ENCODE measurements around the gene CREB5.

The CREB5 gene

DNA sequence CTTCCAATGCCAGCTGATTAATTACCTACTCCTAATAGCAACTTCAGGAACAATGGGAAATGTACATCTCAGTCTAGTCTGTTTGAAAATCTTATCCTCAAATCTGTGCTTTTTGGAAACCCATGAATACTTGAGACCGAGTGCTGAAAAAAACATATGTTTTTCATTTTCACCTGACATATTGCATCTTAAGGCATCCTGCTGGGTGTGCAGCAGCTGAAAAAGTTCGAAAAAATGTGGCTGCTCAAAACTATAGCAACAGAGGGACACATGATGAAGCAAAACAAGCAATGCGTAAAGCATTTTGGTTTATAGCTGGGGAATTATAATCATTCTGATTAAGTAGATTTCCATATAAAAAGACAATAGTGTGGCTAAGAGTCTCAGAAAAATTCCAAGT lies 218.0 kb downstream of the CREB5 start:
- no peaks in the 10 kb centered on the region for H3K27me3 Mint-ChIP-seq (ENCODE audit: low read depth)
- no peaks in the 10 kb centered on the region for H3K9me3 Mint-ChIP-seq
- H3K36me3 Mint-ChIP-seq (ENCODE audit: low read depth) = no peaks in the 10 kb centered on the region
- no peaks in the 10 kb centered on the region for H3K4me1 Mint-ChIP-seq (ENCODE audit: low read depth)
- no peak overlapping the region for H3K4me3 Mint-ChIP-seq
- no peak for DNase-seq (ENCODE audit: low spot score)
- H3K27ac Mint-ChIP-seq = no peak overlapping the region

DNA sequence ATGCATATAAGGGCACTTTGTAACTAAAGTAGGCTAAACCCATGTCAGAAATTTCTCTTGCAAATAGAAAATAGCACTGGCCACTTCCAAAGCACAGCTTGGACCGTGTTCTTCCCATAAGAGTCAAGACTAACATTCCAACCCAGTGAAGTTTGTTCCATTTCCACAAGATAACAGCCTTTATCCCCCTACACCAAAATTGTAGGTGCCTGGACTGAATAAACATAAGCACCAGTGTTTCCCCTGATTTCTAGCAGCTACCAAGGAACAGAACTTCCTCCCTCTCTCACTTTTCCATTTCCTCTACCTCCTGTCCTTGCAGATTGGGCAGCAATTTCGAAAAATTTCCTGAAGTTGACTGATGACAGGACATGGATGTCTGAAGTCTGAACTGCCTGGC lies 219.7 kb downstream of the CREB5 start:
- Mint-ChIP-seq H3K9me3 (no peaks in the 10 kb centered on the region), H3K27ac (no peak overlapping the region), H3K4me3 (no peak overlapping the region), H3K36me3 (ENCODE audit: low read depth) (no peaks in the 10 kb centered on the region), H3K27me3 (ENCODE audit: low read depth) (no peaks in the 10 kb centered on the region), H3K4me1 (ENCODE audit: low read depth) (no peaks in the 10 kb centered on the region)
- DNase-seq (ENCODE audit: low spot score) = no peak

DNA sequence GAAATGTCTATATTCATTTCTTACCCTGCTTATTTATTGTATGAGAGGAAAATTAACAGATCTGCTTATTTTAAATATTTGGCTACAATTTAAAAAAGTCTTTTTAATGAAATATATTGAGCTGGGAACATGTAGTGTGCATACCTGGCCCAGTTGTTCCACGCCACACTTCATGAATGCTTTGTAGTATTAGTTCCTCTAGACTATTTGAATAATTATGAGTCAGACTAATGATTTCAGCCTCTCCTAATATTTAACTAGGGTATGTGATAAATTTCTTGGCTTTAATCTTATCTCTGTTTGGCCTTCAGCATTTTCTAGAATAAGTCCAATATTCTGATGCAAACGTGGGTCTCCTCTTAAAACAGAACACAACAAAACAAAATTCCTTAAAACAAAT lies 226.6 kb downstream of the CREB5 start:
- no peaks in the 10 kb centered on the region for H3K9me3 Mint-ChIP-seq
- H3K4me3 Mint-ChIP-seq = no peak overlapping the region
- no peak overlapping the region for H3K27ac Mint-ChIP-seq
- no peak for DNase-seq (ENCODE audit: low spot score)
- no peaks in the 10 kb centered on the region for H3K4me1 Mint-ChIP-seq (ENCODE audit: low read depth)
- H3K27me3 Mint-ChIP-seq (ENCODE audit: low read depth) = no peaks in the 10 kb centered on the region
- no peaks in the 10 kb centered on the region for H3K36me3 Mint-ChIP-seq (ENCODE audit: low read depth)

DNA sequence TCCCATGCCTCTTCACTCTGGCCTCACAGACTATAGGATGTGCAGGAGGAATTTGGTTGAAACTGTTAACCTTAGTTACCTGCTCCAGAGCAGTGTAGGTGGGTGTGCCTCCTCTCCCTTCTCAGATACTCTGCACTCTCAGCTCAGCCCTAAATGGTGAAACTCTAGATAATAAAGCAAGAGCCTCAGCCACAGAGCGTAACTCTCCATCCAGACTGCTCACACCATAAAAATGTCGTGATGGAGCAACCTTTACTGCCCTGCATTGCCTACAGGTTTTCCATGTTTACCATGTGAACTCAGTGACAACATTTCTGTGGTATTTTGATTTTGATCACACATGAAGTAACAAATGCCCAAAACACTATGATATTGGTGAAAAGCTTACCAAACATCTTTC lies 227.7 kb downstream of the CREB5 start:
- no peak for DNase-seq (ENCODE audit: low spot score)
- no peak overlapping the region for H3K4me3 Mint-ChIP-seq
- no peaks in the 10 kb centered on the region for H3K9me3 Mint-ChIP-seq
- H3K27me3 Mint-ChIP-seq (ENCODE audit: low read depth) = no peaks in the 10 kb centered on the region
- no peaks in the 10 kb centered on the region for H3K4me1 Mint-ChIP-seq (ENCODE audit: low read depth)
- no peaks in the 10 kb centered on the region for H3K36me3 Mint-ChIP-seq (ENCODE audit: low read depth)
- H3K27ac Mint-ChIP-seq = no peak overlapping the region

DNA sequence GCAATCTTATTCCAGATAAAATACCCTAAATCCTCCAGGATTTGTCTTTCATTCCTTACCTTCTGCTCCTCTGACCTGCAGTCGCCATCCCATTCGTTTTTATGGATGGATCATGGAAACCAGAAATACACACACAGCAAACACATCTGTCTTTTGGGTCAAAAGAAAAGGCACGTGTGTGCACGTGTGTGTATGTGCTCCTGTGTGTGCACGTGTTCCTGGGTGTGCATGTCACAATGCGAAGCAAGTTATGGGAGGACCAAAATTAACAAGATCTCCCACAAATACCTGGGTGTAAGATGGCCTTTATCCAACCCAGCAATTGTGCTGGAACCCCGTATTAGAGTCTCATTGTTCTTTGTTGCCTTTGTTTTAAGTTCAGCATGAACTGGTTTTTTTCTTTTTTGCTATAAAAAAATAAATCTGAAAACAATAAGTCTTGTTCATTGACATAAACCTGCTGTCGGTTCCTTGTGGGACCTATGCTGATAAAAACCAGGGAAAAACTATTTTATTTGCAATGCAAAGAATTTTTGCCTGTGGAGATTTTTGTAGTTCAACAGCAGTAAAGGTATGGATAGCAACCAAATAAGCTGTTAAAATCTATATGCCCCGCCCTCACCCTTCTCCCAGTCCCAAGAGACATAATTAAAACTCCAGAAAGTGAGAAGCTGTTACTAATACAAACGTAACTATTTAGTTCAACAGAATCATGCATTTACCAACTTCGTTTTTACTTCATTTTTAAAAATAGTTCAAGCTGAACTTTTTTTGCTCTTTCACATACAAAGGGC lies 229.6 kb downstream of the CREB5 start:
- H3K4me1 Mint-ChIP-seq (ENCODE audit: low read depth) = no peaks in the 10 kb centered on the region
- H3K27me3 Mint-ChIP-seq (ENCODE audit: low read depth) = peaks cover 2% of the 10 kb centered on the region
- no peaks in the 10 kb centered on the region for H3K36me3 Mint-ChIP-seq (ENCODE audit: low read depth)
- DNase-seq (ENCODE audit: low spot score) = no peak
- no peak overlapping the region for H3K27ac Mint-ChIP-seq
- H3K4me3 Mint-ChIP-seq = no peak overlapping the region
- no peaks in the 10 kb centered on the region for H3K9me3 Mint-ChIP-seq

DNA sequence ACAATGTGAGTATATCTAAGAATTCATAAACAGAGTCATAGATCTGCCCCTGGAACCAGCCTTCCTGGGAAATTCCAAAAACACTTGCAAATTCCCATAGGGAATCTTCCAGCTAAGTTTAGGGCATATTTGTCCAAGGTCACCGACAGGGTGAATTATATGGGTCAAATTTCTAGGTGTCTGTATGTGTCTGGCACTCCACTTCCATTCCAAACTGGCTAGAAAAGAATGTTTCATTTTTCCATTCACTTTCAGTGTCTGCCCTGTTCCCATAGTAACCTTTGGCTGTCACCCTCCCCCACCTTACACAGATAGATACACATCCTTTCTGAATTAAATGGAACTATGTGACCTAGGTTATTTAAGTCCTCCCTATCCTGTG lies 230.9 kb downstream of the CREB5 start:
- H3K27ac Mint-ChIP-seq = no peak overlapping the region
- H3K36me3 Mint-ChIP-seq (ENCODE audit: low read depth) = no peaks in the 10 kb centered on the region
- no peak for DNase-seq (ENCODE audit: low spot score)
- no peaks in the 10 kb centered on the region for H3K9me3 Mint-ChIP-seq
- no peak overlapping the region for H3K4me3 Mint-ChIP-seq
- peaks cover 2% of the 10 kb centered on the region for H3K27me3 Mint-ChIP-seq (ENCODE audit: low read depth)
- H3K4me1 Mint-ChIP-seq (ENCODE audit: low read depth) = no peaks in the 10 kb centered on the region

DNA sequence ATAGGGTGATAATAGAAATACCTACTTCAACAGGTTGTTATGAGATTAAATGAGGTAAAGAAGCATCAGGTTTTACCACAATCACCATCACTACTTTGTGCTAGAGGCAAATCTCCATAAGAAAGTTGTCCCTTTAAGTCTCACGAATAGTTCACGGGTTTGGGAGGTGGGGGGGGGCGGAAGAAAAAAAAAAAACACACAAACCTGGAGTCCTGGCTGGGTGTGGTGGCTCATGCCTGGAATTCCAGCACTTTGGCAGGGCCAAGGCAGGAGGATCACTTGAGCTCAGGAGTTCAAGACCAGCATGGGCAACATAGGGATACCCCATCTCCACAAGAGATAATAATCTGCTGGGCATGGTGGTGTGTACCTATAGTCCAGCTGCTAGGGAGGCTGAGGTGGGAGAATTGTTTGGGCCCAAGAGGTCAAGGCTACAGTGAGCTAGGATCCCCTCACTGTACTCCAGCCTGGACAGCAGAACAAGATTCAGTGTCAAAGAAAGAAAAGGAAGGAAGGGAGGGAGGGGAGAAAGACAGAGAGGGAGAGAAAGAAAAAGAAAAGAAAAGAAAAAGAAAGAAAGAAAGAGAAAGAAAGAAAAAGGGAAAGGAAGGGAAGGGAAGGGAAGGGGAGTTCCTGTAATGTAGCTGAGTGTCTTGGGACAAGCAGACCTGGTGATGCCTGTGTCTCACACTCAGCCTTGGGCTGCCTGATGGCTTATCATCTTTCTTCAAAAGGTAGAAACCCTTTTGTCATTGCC lies 231.4 kb downstream of the CREB5 start:
- no peak for DNase-seq (ENCODE audit: low spot score)
- peaks cover 2% of the 10 kb centered on the region for H3K27me3 Mint-ChIP-seq (ENCODE audit: low read depth)
- H3K4me3 Mint-ChIP-seq = no peak overlapping the region
- H3K9me3 Mint-ChIP-seq = no peaks in the 10 kb centered on the region
- H3K36me3 Mint-ChIP-seq (ENCODE audit: low read depth) = no peaks in the 10 kb centered on the region
- H3K4me1 Mint-ChIP-seq (ENCODE audit: low read depth) = no peaks in the 10 kb centered on the region
- no peak overlapping the region for H3K27ac Mint-ChIP-seq

DNA sequence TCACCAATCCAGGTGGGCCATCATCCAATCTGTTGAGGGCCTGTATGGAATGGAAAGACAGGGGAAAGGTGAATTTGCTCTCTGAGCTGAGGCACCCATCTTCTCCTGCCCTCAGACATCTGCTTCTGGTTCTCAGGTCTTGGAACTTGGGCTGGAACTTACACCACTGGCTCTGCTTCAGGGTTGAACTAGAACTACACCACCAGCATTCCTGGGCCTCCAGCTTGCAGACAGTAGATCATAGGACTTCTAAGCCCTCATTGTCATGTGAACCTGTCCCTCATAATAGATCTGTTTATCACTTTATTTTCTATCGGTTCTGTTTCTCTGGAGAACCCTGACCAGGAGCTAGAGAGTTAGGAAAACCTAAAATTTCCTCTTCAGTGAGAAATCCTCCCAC lies 233.5 kb downstream of the CREB5 start:
- Mint-ChIP-seq H3K27ac (no peak overlapping the region), H3K9me3 (no peaks in the 10 kb centered on the region), H3K4me3 (no peak overlapping the region), H3K4me1 (ENCODE audit: low read depth) (no peaks in the 10 kb centered on the region), H3K27me3 (ENCODE audit: low read depth) (peaks cover 2% of the 10 kb centered on the region), H3K36me3 (ENCODE audit: low read depth) (no peaks in the 10 kb centered on the region)
- DNase-seq (ENCODE audit: low spot score) = no peak

DNA sequence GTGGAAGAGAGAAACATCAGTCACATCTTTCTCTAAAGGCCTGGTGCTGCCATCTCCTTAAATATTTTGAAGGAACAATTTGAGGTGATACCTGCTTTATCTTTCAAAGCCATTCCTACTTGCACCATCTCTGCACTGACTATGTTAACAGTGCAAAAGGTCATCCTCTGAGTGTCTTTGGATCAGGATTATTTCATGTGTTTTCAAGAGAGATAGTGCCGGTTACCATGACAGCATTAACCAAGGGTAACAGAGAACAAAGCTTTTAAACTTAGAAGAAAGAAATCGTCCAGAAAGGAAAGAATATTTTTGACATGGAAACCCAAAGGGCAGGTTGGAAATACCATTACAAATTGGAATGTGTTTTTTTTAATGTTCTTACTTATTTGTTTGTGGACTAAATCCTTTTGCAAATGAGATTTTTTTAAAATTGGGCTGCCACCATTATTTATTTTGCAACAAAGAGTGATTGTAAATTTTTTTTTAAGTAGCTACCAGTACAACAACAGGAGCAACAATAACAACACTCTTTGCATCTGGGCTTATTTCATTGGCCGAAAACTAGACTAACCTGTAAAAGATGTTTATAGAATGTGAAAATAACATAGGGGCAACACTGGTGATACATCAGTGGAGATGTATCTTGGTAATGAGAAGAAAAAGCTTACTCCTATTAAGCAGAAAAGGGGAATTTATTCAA lies 234.2 kb downstream of the CREB5 start:
- H3K27me3 Mint-ChIP-seq (ENCODE audit: low read depth) = peaks cover 2% of the 10 kb centered on the region
- H3K36me3 Mint-ChIP-seq (ENCODE audit: low read depth) = no peaks in the 10 kb centered on the region
- H3K4me3 Mint-ChIP-seq = no peak overlapping the region
- no peak overlapping the region for H3K27ac Mint-ChIP-seq
- no peak for DNase-seq (ENCODE audit: low spot score)
- no peaks in the 10 kb centered on the region for H3K4me1 Mint-ChIP-seq (ENCODE audit: low read depth)
- no peaks in the 10 kb centered on the region for H3K9me3 Mint-ChIP-seq

DNA sequence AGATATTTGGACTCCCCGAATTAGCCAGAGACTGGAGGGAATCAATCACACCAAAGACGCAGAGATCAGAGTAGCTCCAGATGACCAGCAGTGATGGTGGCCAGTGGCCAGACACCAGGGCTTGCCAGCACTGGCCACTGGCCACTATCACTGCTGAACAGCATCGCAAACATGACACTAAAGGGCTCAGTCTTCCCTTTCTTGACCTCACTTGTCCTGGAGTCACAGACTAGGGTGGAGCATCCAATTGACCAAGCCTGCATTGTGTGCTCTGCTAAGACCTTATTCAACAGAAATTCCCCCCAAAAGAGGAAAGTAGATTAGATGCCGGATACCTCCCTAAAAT lies 234.7 kb downstream of the CREB5 start:
- Mint-ChIP-seq H3K4me1 (ENCODE audit: low read depth) (no peaks in the 10 kb centered on the region), H3K27me3 (ENCODE audit: low read depth) (peaks cover 2% of the 10 kb centered on the region), H3K4me3 (no peak overlapping the region), H3K27ac (no peak overlapping the region), H3K36me3 (ENCODE audit: low read depth) (no peaks in the 10 kb centered on the region), H3K9me3 (no peaks in the 10 kb centered on the region)
- no peak for DNase-seq (ENCODE audit: low spot score)

DNA sequence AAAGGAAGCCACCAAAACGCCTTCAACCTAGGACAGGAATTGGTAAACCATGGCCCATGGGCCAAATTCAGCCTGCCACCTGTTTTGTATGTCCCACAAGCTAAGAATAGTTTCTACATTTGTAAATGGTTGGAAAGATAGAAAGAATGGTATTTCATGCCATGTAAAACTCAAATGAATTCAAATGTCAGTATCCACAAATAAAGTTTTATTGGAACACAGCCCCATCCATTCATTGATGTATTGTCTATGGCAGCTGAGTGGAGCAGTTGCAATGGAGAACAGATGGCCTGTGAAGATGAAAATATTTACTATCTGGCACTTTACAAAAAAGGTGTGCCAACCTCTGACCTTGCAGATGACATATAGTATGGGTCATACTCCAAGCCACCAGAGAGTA lies 236.9 kb downstream of the CREB5 start:
- Mint-ChIP-seq H3K9me3 (no peaks in the 10 kb centered on the region), H3K27ac (no peak overlapping the region), H3K4me1 (ENCODE audit: low read depth) (no peaks in the 10 kb centered on the region), H3K36me3 (ENCODE audit: low read depth) (no peaks in the 10 kb centered on the region), H3K4me3 (no peak overlapping the region), H3K27me3 (ENCODE audit: low read depth) (peaks cover 2% of the 10 kb centered on the region)
- DNase-seq (ENCODE audit: low spot score) = no peak

DNA sequence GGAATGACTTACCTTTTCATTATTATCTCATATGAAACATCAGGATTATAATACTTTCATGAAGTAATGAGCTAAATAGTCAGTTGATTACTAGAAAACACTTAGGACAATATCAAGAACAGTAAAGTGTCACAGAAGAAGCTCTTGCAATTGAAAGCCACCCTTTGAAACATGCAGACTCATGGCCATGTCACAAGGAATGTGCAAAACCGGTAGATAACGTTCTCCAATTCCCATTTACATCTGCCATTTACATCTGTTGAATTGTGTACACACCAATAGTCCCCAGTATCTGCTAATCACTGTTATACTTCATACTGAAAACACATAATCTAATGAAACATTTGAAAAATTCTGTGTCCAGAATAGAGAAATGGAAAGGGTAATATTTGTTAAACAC lies 237.5 kb downstream of the CREB5 start:
- Mint-ChIP-seq H3K36me3 (ENCODE audit: low read depth) (no peaks in the 10 kb centered on the region), H3K27me3 (ENCODE audit: low read depth) (peaks cover 2% of the 10 kb centered on the region), H3K4me3 (no peak overlapping the region), H3K27ac (no peak overlapping the region), H3K9me3 (no peaks in the 10 kb centered on the region), H3K4me1 (ENCODE audit: low read depth) (no peaks in the 10 kb centered on the region)
- no peak for DNase-seq (ENCODE audit: low spot score)

DNA sequence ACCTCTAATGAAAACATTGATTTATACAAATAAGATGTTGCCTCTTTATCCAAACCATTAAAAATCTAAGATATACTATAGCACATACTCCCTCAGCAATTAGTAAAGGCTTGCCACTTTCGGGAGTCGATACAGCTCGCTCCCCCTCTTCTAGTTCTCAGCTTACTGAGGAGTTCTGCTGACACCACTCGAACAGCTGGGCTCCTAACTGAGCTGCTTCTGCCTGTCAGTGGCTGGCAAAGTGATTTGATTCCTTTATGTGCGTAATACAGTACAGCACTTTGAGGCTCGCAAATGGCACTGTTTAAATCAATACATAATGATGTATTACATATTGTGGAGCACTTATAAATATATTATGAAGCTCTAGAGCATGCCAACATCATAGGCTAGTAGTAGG lies 241.8 kb downstream of the CREB5 start:
- H3K36me3 Mint-ChIP-seq (ENCODE audit: low read depth) = no peaks in the 10 kb centered on the region
- H3K27me3 Mint-ChIP-seq (ENCODE audit: low read depth) = no peaks in the 10 kb centered on the region
- no peaks in the 10 kb centered on the region for H3K9me3 Mint-ChIP-seq
- H3K27ac Mint-ChIP-seq = no peak overlapping the region
- H3K4me1 Mint-ChIP-seq (ENCODE audit: low read depth) = no peaks in the 10 kb centered on the region
- H3K4me3 Mint-ChIP-seq = no peak overlapping the region
- DNase-seq (ENCODE audit: low spot score) = no peak

DNA sequence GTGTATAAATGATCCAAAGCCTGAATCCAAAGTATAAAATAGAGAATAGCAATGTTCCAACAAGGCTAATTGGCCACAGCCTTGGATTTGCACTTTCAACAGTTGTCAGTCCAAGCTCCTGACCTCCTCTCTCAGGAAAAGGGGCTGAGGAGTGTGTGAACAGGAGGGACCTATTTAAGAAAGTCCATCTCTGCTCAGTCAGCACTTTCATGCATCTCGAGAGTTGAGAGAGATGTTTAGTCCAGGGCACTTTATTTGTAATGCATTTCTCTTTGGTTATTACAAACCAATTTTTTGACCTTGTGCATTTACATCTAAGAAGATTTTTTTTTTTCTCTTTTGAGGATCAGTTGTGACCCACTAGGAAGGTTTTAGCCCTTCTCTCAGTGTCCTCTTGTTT lies 244.2 kb downstream of the CREB5 start:
- H3K27ac Mint-ChIP-seq = no peak overlapping the region
- H3K27me3 Mint-ChIP-seq (ENCODE audit: low read depth) = peaks cover under 1% of the 10 kb centered on the region
- H3K4me1 Mint-ChIP-seq (ENCODE audit: low read depth) = peaks cover under 1% of the 10 kb centered on the region
- no peak for DNase-seq (ENCODE audit: low spot score)
- H3K36me3 Mint-ChIP-seq (ENCODE audit: low read depth) = no peaks in the 10 kb centered on the region
- peaks cover 15% of the 10 kb centered on the region for H3K9me3 Mint-ChIP-seq
- H3K4me3 Mint-ChIP-seq = no peak overlapping the region

Data from T-helper 2 cell treated with Interferon-gamma antibody and Interleukin-4, amounts not matched to agents 5 μg/mL and 100 μg/mL, for 36 hours (primary cell).